H1 (cell line): ENCODE results near the gene ARHGAP22. TPM values are rescaled to one million over a fixed set of nuclear protein-coding genes. Genes with fewer than 3 reads are reported as not detected.

Source experiments
- HDAC6 ChIP-seq: IDR thresholded peaks from one replicate; pipeline ENCODE4 v1.7.1; 2012; ENCODE audit warnings: low read depth, mild to moderate bottlenecking, inconsistent platforms, low read length, moderate library complexity
- polyA plus RNA-seq, 7 experiments: library from polyadenylated mRNA; depleted of rRNA in 3 of 7; stranded (reverse) in 5 of 7; unstranded in 2 of 7; fragments of >200 nt in 5 of 7; fragments of 200-250 nt in 2 of 7; gene quantifications; 1 replicate in 5 of 7; 2 replicates in 1 of 7; 4 replicates in 1 of 7; pipeline versions ENCODE4 v1.2.1 to v1.2.3, GENCODE V29; 2011 to 2013; ENCODE audit warnings: missing spikeins in 2 of 7, mixed read lengths in 2 of 7
- total RNA-seq: library from RNA; stranded (reverse); fragmentation: NEBNext Ultra II Directional; extraction: Animal tissue kit (Norgen Biotek cat#: 25700); gene quantifications from 2 replicates; pipeline ENCODE4 v1.2.1, GENCODE V29; 2021

ARHGAP22 gene
- total and polyA plus RNA-seq, 2 of the 8 experiments (the other 6 are each of a cell fraction or from before 2014, with no cell fraction given) = 3.6 to 11.2 TPM

DNA sequence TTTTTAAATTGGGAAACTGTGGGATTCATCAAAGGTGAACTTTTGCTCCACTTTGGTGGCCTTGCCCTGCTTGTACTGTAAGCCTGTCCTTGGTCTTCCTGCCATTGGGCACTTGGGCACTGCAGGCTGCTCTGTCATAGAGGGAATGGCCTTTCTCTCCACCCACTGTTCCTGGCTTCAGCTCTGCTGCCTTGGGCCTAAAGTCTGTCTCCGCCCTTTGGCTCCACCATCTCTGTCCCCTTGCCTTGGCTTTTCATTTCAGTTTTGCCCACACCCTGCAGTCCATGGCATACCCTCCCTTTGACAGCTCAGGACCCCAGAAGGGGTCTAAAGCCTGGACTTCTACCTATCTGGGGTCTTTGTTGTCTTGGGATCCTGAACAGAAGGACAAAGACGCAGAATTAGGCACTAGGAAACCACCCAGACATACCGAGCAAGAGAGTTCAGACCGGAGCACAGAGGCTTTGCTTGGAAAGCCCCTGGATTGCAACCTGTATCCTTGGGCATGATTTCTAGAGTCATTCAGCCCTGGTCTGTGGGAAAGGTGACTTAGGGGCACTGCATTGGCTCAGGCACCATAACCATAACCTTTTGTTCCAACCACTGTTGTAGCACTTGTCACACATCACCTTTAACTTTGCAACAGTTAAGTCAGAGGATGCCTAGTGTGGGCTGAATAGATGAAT lies 5.2 kb upstream of the ARHGAP22 start (continued):
- no peak for TF ChIP-seq HDAC6
- TF ChIP-seq, all 59 proteins: peak for 0
